SK-N-SH (cell line): ENCODE data around the gene NOPCHAP1.

Source experiments
- CHD2 ChIP-seq: fragments of 150-350 bp; IDR thresholded peaks from 2 replicates; pipeline ENCODE4 v1.6.1; 2018; ENCODE audit warnings: low read length; ENCODE audit not compliant: partially characterized antibody
- CTCF ChIP-seq: fragments of 200-600 bp; sonication (generic); IDR thresholded peaks from 2 replicates; pipeline ENCODE4 v1.6.1; 2017; ENCODE audit warnings: antibody characterized with exemption, mild to moderate bottlenecking, moderate library complexity
- EP300 ChIP-seq, 2 experiments: IDR thresholded peaks; 2 replicates each; pipeline versions ENCODE4 v1.4.0 to v1.6.1; 2012; ENCODE audit warnings: borderline replicate concordance in 1 of 2, low read depth in 1 of 2, low read length in 1 of 2
- GABPA ChIP-seq: IDR thresholded peaks from 2 replicates; pipeline ENCODE4 v1.4.0; 2012; ENCODE audit warnings: low read depth, mild to moderate bottlenecking
- MAX ChIP-seq: IDR thresholded peaks from 2 replicates; pipeline ENCODE4 v1.4.0; 2012; ENCODE audit warnings: low read depth
- NFIC ChIP-seq: IDR thresholded peaks from 2 replicates; pipeline ENCODE4 v1.4.0; 2012; ENCODE audit warnings: borderline replicate concordance
- NRF1 ChIP-seq: IDR thresholded peaks from 2 replicates; pipeline ENCODE4 v1.6.1; 2012; ENCODE audit warnings: low read depth, mild to moderate bottlenecking, low read length
- POLR2AphosphoS5 ChIP-seq: IDR thresholded peaks from 2 replicates; pipeline ENCODE4 v1.6.1; 2012; ENCODE audit warnings: low read depth, low read length
- RAD21 ChIP-seq: IDR thresholded peaks from 2 replicates; pipeline ENCODE4 v1.6.1; 2012; ENCODE audit warnings: mild to moderate bottlenecking, low read length
- RXRA ChIP-seq: IDR thresholded peaks from 2 replicates; pipeline ENCODE4 v1.4.0; 2012; ENCODE audit warnings: low read depth, mild to moderate bottlenecking, borderline replicate concordance
- TAF1 ChIP-seq: IDR thresholded peaks from 2 replicates; pipeline ENCODE4 v1.6.1; 2012; ENCODE audit warnings: low read depth, mild to moderate bottlenecking, low read length, moderate library complexity, borderline replicate concordance
- USF1 ChIP-seq: IDR thresholded peaks from 2 replicates; pipeline ENCODE4 v1.4.0; 2012; ENCODE audit warnings: low read depth, borderline replicate concordance
- USF2 ChIP-seq: fragments of 150-350 bp; IDR thresholded peaks from 2 replicates; pipeline ENCODE4 v1.6.1; 2017; ENCODE audit warnings: antibody characterized with exemption, low read length, low read depth, borderline replicate concordance

- TF ChIP-seq POLR2AphosphoS5 (no peak), CTCF (no peak), TAF1 (no peak), RAD21 (no peak), USF2 (no peak), MAX (no peak), USF1 (no peak), NFIC (no peak), GABPA (no peak), RXRA (no peak), EP300 (IDR thresholded peaks at IDR 0.05; ENCODE audit: borderline replicate concordance in 1 of 2, low read depth in 1 of 2, low read length in 1 of 2) (no peak), CHD2 (no peak), NRF1 (no peak)
Measured at GRCh38 chr12:104942075-104942474, 44.0 kb upstream of the NOPCHAP1 start.
